CD4-positive, alpha-beta T cell (primary cell): ENCODE data around the gene SNX4. TPM values are rescaled to one million over a fixed set of nuclear protein-coding genes. Genes with fewer than 3 reads are reported as not detected.
"Not testable (repeated sequence)": the region's sequence is repeated elsewhere in the genome, so short reads cannot be mapped to it uniquely, and the experiment has no call there.

ENCODE experiments used
- ATAC-seq: fragments of 200-7000 bp; cut with Tn5 transposase; one replicate; pipeline ENCODE4 v1.10.0; 2022; ENCODE audit warnings: mild to moderate bottlenecking; ENCODE audit not compliant: poor library complexity
- CTCF ChIA-PET: fragments of 350-600 bp; sonication (Branson Sonifier 250); formaldehyde crosslinking; loops from one replicate; lab custom pipeline; 2021; ENCODE audit warnings: antibody characterized with exemption, inconsistent platforms; lab: Charles Lee
- POLR2A ChIA-PET: fragments of 350-600 bp; sonication (Branson Sonifier 250); formaldehyde crosslinking; loops from one replicate; lab custom pipeline; 2021; ENCODE audit warnings: antibody characterized with exemption, inconsistent platforms; lab: Charles Lee
- DNase-seq, 14 experiments: peaks; one replicate each; pipeline ENCODE4 v3.0.0-alpha.2; 2013 to 2020; ENCODE audit warnings: mixed read lengths in 2 of 14
- H3K27ac ChIP-seq, 2 donors: one replicate each; pipeline versions ENCODE4 v1.5.1 to v1.7.0; 2013; ENCODE audit warnings: low read length in 2 of 2, low read depth in 1 of 2, mild to moderate bottlenecking in 1 of 2
- H3K27me3 ChIP-seq, 2 experiments: 1 replicate in 1 of 2; 2 replicates in 1 of 2; pipeline versions ENCODE4 v1.6.1 to v1.7.0; 2013; ENCODE audit warnings: low read length in 2 of 2, control low read depth in 1 of 2, mild to moderate bottlenecking in 1 of 2, moderate library complexity in 1 of 2; ENCODE audit not compliant: insufficient read depth in 2 of 2, control insufficient read depth in 1 of 2
- H3K36me3 ChIP-seq: one replicate; pipeline ENCODE4 v1.6.1; 2013; ENCODE audit warnings: low read length, control low read depth; ENCODE audit not compliant: insufficient read depth
- H3K4me1 ChIP-seq: one replicate; pipeline ENCODE4 v1.6.1; 2013; ENCODE audit warnings: low read length, control low read depth; ENCODE audit not compliant: insufficient read depth
- H3K4me3 ChIP-seq: one replicate; pipeline ENCODE4 v1.5.1; 2013; ENCODE audit warnings: mild to moderate bottlenecking, low read length, moderate library complexity
- H3K9me3 ChIP-seq, 2 experiments: 1 replicate in 1 of 2; 2 replicates in 1 of 2; pipeline versions ENCODE4 v1.6.1 to v1.7.0; 2013; ENCODE audit warnings: low read length in 2 of 2, mild to moderate bottlenecking in 2 of 2, control low read depth in 1 of 2, moderate library complexity in 1 of 2; ENCODE audit not compliant: control insufficient read depth in 1 of 2, insufficient read depth in 1 of 2
- H3K27ac Mint-ChIP-seq: one replicate; pipeline ENCODE4 v1.8.0; 2020; ENCODE audit warnings: mixed read lengths
- H3K27me3 Mint-ChIP-seq: one replicate; pipeline ENCODE4 v1.8.0; 2021; ENCODE audit warnings: mixed read lengths
- H3K36me3 Mint-ChIP-seq: one replicate; pipeline ENCODE4 v1.8.0; 2021; ENCODE audit warnings: low read depth, mixed read lengths
- H3K4me1 Mint-ChIP-seq: one replicate; pipeline ENCODE4 v1.8.0; 2021; ENCODE audit warnings: low read depth, mixed read lengths
- H3K4me3 Mint-ChIP-seq: one replicate; pipeline ENCODE4 v1.8.0; 2020; ENCODE audit warnings: mild to moderate bottlenecking, mixed read lengths
- H3K9me3 Mint-ChIP-seq: one replicate; pipeline ENCODE4 v1.8.0; 2020; ENCODE audit warnings: mixed read lengths
- CTCF ChIP-seq: fragments of 200-600 bp; IDR thresholded peaks from one replicate; pipeline ENCODE4 v1.8.0; 2022; ENCODE audit warnings: antibody characterized with exemption, mild to moderate bottlenecking
- intact Hi-C, 2 experiments: fragments of 100-400 bp; cut with DNase I in 1 of 2; cut with micrococcal nuclease in 1 of 2; formaldehyde crosslinking; loops; one replicate each; pipeline versions ENCODE4 v1.15.1 to v1.9.0; 2023 to 2025; cut with DNase I, micrococcal nuclease
- total RNA-seq, 174 experiments: library from RNA in 2 of 174; stranded (reverse) in 2 of 174; gene quantifications; one replicate each; pipeline ENCODE4 v1.2.3 and lab custom pipeline; 2021 to 2026

The SNX4 gene
- total RNA-seq, 2 experiments from 2014 or later = 23.4 to 24.6 TPM

GRCh38 chr3:125410922-125411321 is 109.1 kb downstream of the SNX4 start:
- no peaks in the 10 kb centered on the region for H3K4me1 ChIP-seq
- Mint-ChIP-seq H3K4me1 (no peaks in the 10 kb centered on the region), H3K9me3 (peaks cover 5% of the 10 kb centered on the region), H3K4me3 (no peak overlapping the region), H3K27me3 (peaks cover 24% of the 10 kb centered on the region), H3K36me3 (no peaks in the 10 kb centered on the region), H3K27ac (no peak overlapping the region)
- CTCF ChIA-PET = no interaction called here
- no peak for ATAC-seq
- H3K36me3 ChIP-seq = no peaks in the 10 kb centered on the region
- no peak for TF ChIP-seq CTCF
- H3K9me3 ChIP-seq = no peaks in the 10 kb centered on the region
- POLR2A ChIA-PET = no interaction called here
- no peak overlapping the region for H3K27ac ChIP-seq
- H3K27me3 ChIP-seq = peaks cover 3 to 5% of the 10 kb centered on the region in 2 experiments
- no peak for DNase-seq
- intact Hi-C loops = no loop called here
- H3K4me3 ChIP-seq = no peak overlapping the region

- peaks cover 9% of the 10 kb centered on the region for H3K9me3 Mint-ChIP-seq
- CTCF ChIA-PET = no interaction called here
Observed at GRCh38 chr3:125406070-125406469, 113.9 kb downstream of the SNX4 start.

GRCh38 chr3:125405515-125405914 is 114.5 kb downstream of the SNX4 start:
- intact Hi-C loops, H3K27me3 ChIP-seq, H3K27ac ChIP-seq, H3K4me3 Mint-ChIP-seq, H3K36me3 Mint-ChIP-seq, H3K27ac Mint-ChIP-seq, H3K4me1 Mint-ChIP-seq, DNase-seq, H3K4me3 ChIP-seq, CTCF ChIA-PET, H3K9me3 Mint-ChIP-seq, H3K36me3 ChIP-seq, H3K4me1 ChIP-seq, ATAC-seq, H3K9me3 ChIP-seq: not testable (repeated sequence)
- POLR2A ChIA-PET = interaction anchor here (0.6 kb wide), 1 partner anchor 64 kb away, joined by 3 read pairs; no protein-coding TSS in a partner anchor
- H3K27me3 Mint-ChIP-seq = peaks cover 14% of the 10 kb centered on the region

More at GRCh38 chr3:125406070-125406469, 113.9 kb downstream of the SNX4 start:
- Histone ChIP-seq H3K36me3 (no peaks in the 10 kb centered on the region), H3K27ac (no peak overlapping the region), H3K9me3 (no peaks in the 10 kb centered on the region), H3K27me3 (peaks cover 0 to 5% of the 10 kb centered on the region in 2 experiments), H3K4me3 (no peak overlapping the region), H3K4me1 (no peaks in the 10 kb centered on the region)
- Mint-ChIP-seq H3K27me3 (peaks cover 17% of the 10 kb centered on the region), H3K4me1 (no peaks in the 10 kb centered on the region), H3K4me3 (no peak overlapping the region), H3K27ac (no peak overlapping the region), H3K36me3 (no peaks in the 10 kb centered on the region)
- POLR2A ChIA-PET = interaction anchor here (0.6 kb wide), 1 partner anchor 65 kb away, joined by 3 read pairs; no protein-coding TSS in a partner anchor
- ATAC-seq = no peak
- TF ChIP-seq CTCF = no peak
- no peak for DNase-seq
- intact Hi-C loops = no loop called here

- Mint-ChIP-seq H3K27ac (no peak overlapping the region), H3K36me3 (no peaks in the 10 kb centered on the region), H3K4me1 (no peaks in the 10 kb centered on the region), H3K27me3 (peaks cover 17% of the 10 kb centered on the region), H3K9me3 (peaks cover 4% of the 10 kb centered on the region), H3K4me3 (no peak overlapping the region)
- ATAC-seq (no peak), DNase-seq (no peak)
- H3K36me3 ChIP-seq = no peaks in the 10 kb centered on the region
- intact Hi-C loops = no loop called here
- no peaks in the 10 kb centered on the region for H3K27me3 ChIP-seq
- no peak overlapping the region for H3K27ac ChIP-seq
- CTCF ChIA-PET = no interaction called here
- H3K4me1 ChIP-seq = no peaks in the 10 kb centered on the region
- TF ChIP-seq CTCF = no peak
- H3K9me3 ChIP-seq = no peaks in the 10 kb centered on the region
- H3K4me3 ChIP-seq = no peak overlapping the region
- POLR2A ChIA-PET = no interaction called here
Observed at GRCh38 chr3:125403789-125404188, 116.2 kb downstream of the SNX4 start.
